ENCODE results near the gene SCEL. TPM values are rescaled to one million over a fixed set of nuclear protein-coding genes. Genes with fewer than 3 reads are reported as not detected.

The SCEL gene
- total and polyA plus RNA-seq, 2 experiments from 2014 or later: not detected

- Histone ChIP-seq H3K27ac (ENCODE audit: low read depth) (no peak overlapping the region), H3K4me1 (ENCODE audit: insufficient read depth) (no peaks in the 10 kb centered on the region), H4K20me1 (replicated peaks; ENCODE audit: insufficient read depth) (no peaks in the 10 kb centered on the region), H3K9me2 (ENCODE audit: insufficient read depth) (no peaks in the 10 kb centered on the region), H3F3A (replicated peaks; ENCODE audit: low read depth) (no peaks in the 10 kb centered on the region), H3K27me3 (ENCODE audit: insufficient read depth) (no peaks in the 10 kb centered on the region), H3K79me2 (replicated peaks; ENCODE audit: insufficient read depth) (no peaks in the 10 kb centered on the region), H3K4me3 (no peak overlapping the region), H2AFZ (no peak overlapping the region), H3K4me2 (no peak overlapping the region), H3K36me3 (ENCODE audit: insufficient read depth) (no peaks in the 10 kb centered on the region)
- DNase-seq (ENCODE audit: low spot score) (no peak), ATAC-seq (no peak)
- no peaks in the 10 kb centered on the region for H3K9me3 Mint-ChIP-seq
- H3K27ac Mint-ChIP-seq: no peak overlapping the region
- H3K36me3 Mint-ChIP-seq (ENCODE audit: low read depth): no peaks in the 10 kb centered on the region
- H3K4me3 Mint-ChIP-seq: no peak overlapping the region
- H3K4me1 Mint-ChIP-seq: no peaks in the 10 kb centered on the region
- H3K27me3 Mint-ChIP-seq (ENCODE audit: insufficient read depth, low read depth, poor library complexity): no peaks in the 10 kb centered on the region
- no peak for TF ChIP-seq ZNF462 (CRISPR knock-in tag; IDR thresholded peaks at IDR 0.05)
- no peak for TF ChIP-seq CREB1 (CRISPR knock-in tag; IDR thresholded peaks at IDR 0.05; ENCODE audit: low read depth)
- TF ChIP-seq STAT1 (IDR thresholded peaks at IDR 0.05; ENCODE audit: unreplicated experiment): no peak
- TF ChIP-seq JUNB (IDR thresholded peaks at IDR 0.05; ENCODE audit: unreplicated experiment): no peak
- TF ChIP-seq, protein P1, sequence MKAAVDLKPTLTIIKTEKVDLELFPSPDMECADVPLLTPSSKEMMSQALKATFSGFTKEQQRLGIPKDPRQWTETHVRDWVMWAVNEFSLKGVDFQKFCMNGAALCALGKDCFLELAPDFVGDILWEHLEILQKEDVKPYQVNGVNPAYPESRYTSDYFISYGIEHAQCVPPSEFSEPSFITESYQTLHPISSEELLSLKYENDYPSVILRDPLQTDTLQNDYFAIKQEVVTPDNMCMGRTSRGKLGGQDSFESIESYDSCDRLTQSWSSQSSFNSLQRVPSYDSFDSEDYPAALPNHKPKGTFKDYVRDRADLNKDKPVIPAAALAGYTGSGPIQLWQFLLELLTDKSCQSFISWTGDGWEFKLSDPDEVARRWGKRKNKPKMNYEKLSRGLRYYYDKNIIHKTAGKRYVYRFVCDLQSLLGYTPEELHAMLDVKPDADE (IDR thresholded peaks at IDR 0.05): no peak
- no peak for TF ChIP-seq NANOG (IDR thresholded peaks at IDR 0.05; ENCODE audit: borderline replicate concordance)
- TF ChIP-seq EZH2 (IDR thresholded peaks at IDR 0.05; ENCODE audit: low read depth, unreplicated experiment): no peak
- TF ChIP-seq ZNF114 (CRISPR knock-in tag; IDR thresholded peaks at IDR 0.05): no peak
- no peak for TF ChIP-seq CTCF (conservative IDR thresholded peaks at IDR 0.05; ENCODE audit: low read depth in 2 of 2)
- TF ChIP-seq ZNF331 (CRISPR knock-in tag; IDR thresholded peaks at IDR 0.05; ENCODE audit: low read depth): no peak
Observed at GRCh38 chr13:77497835-77498234, 37.7 kb upstream of the SCEL start.
